Vagina (tissue), 2 donors: Measurements from ENCODE around the gene PRMT7.

Experiments
- POLR2A ChIP-seq, 2 donors: fragments of 450-650 bp; IDR thresholded peaks; one replicate each; pipeline ENCODE4 v1.6.1; 2017; ENCODE audit warnings: antibody characterized with exemption in 2 of 2, mild to moderate bottlenecking in 2 of 2, moderate library complexity in 2 of 2
- POLR2AphosphoS5 ChIP-seq, 2 donors: sonication (generic); formaldehyde crosslinking; IDR thresholded peaks; one replicate each; pipeline ENCODE4 v1.9.0; 2017; ENCODE audit warnings: antibody characterized with exemption in 2 of 2, mild to moderate bottlenecking in 2 of 2, low read depth in 1 of 2; ENCODE audit not compliant: insufficient read depth in 1 of 2
- TF ChIP-seq, protein P1 (sequence below), 3 experiments: fragments of 450-650 bp in 2 of 3; fragments of 200-600 bp in 1 of 3; sonication (generic) in 1 of 3; IDR thresholded peaks; one replicate each; pipeline ENCODE4 v1.5.1; 2017 to 2019; ENCODE audit warnings: antibody characterized with exemption in 3 of 3, mild to moderate bottlenecking in 2 of 3, moderate library complexity in 2 of 3

- TF ChIP-seq, protein P1, sequence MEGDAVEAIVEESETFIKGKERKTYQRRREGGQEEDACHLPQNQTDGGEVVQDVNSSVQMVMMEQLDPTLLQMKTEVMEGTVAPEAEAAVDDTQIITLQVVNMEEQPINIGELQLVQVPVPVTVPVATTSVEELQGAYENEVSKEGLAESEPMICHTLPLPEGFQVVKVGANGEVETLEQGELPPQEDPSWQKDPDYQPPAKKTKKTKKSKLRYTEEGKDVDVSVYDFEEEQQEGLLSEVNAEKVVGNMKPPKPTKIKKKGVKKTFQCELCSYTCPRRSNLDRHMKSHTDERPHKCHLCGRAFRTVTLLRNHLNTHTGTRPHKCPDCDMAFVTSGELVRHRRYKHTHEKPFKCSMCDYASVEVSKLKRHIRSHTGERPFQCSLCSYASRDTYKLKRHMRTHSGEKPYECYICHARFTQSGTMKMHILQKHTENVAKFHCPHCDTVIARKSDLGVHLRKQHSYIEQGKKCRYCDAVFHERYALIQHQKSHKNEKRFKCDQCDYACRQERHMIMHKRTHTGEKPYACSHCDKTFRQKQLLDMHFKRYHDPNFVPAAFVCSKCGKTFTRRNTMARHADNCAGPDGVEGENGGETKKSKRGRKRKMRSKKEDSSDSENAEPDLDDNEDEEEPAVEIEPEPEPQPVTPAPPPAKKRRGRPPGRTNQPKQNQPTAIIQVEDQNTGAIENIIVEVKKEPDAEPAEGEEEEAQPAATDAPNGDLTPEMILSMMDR (IDR thresholded peaks at IDR 0.05) = no peak
- TF ChIP-seq POLR2A (IDR thresholded peaks at IDR 0.05) (no peak), POLR2AphosphoS5 (IDR thresholded peaks at IDR 0.05; ENCODE audit: insufficient read depth in 1 of 2, low read depth in 1 of 2) (no peak)
Measured at GRCh38 chr16:68345958-68346635, 35.3 kb downstream of the PRMT7 start.
